K562 (cell line): ENCODE results near the gene CENPX. TPM values are rescaled to one million over a fixed set of nuclear protein-coding genes. Genes with fewer than 3 reads are reported as not detected.
A peak's percentile ranks its signal among the peaks of the same experiment; 100 is the strongest.

Experiments
- ATAC-seq: fragments of 200-7000 bp; cut with Tn5 transposase; 3 replicates; pipeline ENCODE4 v1.9.1; 2020; ENCODE audit warnings: moderate library complexity
- BruUV-seq: library from RNA; stranded (reverse); fragments of 400-500 nt; replicated peaks from 2 replicates; lab custom pipeline; 2021; lab: Mats Ljungman, UMichigan
- CTCF ChIA-PET: fragments of 300-600 bp; formaldehyde crosslinking; extraction: SDS; loops from one replicate; lab custom pipeline; 2021; ENCODE audit warnings: low intra/inter-chr PET ratio; lab: Yijun Ruan, JAX
- POLR2A ChIA-PET: fragments of 300-600, 350-650 bp; sonication (Branson Sonifier 250); formaldehyde crosslinking; extraction: SDS; loops from one replicate; lab custom pipeline; 2021; ENCODE audit warnings: antibody characterized with exemption, inconsistent platforms; lab: Yijun Ruan, JAX
- DNase-seq, 4 experiments: peaks; one replicate each; pipeline versions ENCODE4 v3.0.0 to v3.0.0-alpha.2; 2011 to 2018; ENCODE audit warnings: low spot score in 3 of 4, mixed read lengths in 3 of 4; ENCODE audit errors: extremely low read depth in 1 of 4
- FAIRE-seq: peaks from 2 replicates; lab custom pipeline; 2011; peaks lifted over from hg19 to GRCh38; lab: Jason Lieb, UNC
- H2AFZ ChIP-seq: 2 replicates; pipeline ENCODE4 v1.6.0; 2011; ENCODE audit warnings: low read depth, low read length, control low read depth, inconsistent platforms
- H3K27ac ChIP-seq: fragments of 200-600 bp; 3 replicates; pipeline ENCODE4 v1.8.0; 2011; ENCODE audit warnings: low read depth, mild to moderate bottlenecking, control low read depth, inconsistent platforms, low read length, moderate library complexity, mixed read lengths; ENCODE audit errors: extremely low read depth
- H3K27me3 ChIP-seq, 2 experiments: fragments of 300-600 bp in 1 of 2; 2 replicates in 1 of 2; 3 replicates in 1 of 2; pipeline versions ENCODE4 v1.6.0 to v1.8.0; 2011; ENCODE audit warnings: inconsistent platforms in 2 of 2, low read length in 2 of 2, mild to moderate bottlenecking in 1 of 2, mixed read lengths in 1 of 2, moderate library complexity in 1 of 2; ENCODE audit not compliant: control insufficient read depth in 2 of 2, insufficient read depth in 2 of 2
- H3K36me3 ChIP-seq: fragments of 300-600 bp; 3 replicates; pipeline ENCODE4 v1.8.0; 2011; ENCODE audit warnings: mild to moderate bottlenecking, low read length, inconsistent platforms; ENCODE audit not compliant: control insufficient read depth, insufficient read depth
- H3K4me1 ChIP-seq, 2 experiments: fragments of 200-600 bp in 1 of 2; replicated peaks in 1 of 2; 2 replicates in 1 of 2; 3 replicates in 1 of 2; pipeline versions ENCODE4 v1.5.1 to v1.8.0; 2011; ENCODE audit warnings: inconsistent platforms in 2 of 2, low read length in 2 of 2, mild to moderate bottlenecking in 1 of 2, mixed read lengths in 1 of 2, moderate library complexity in 1 of 2; ENCODE audit not compliant: control insufficient read depth in 2 of 2, insufficient read depth in 2 of 2
- H3K4me2 ChIP-seq: 2 replicates; pipeline ENCODE4 v1.6.1; 2011; ENCODE audit warnings: low read length, control low read depth, inconsistent platforms, mixed read lengths; ENCODE audit not compliant: insufficient read depth
- H3K4me3 ChIP-seq: fragments of 200-600 bp; sonication (generic), shearing (Covaris generic); 2 replicates; pipeline ENCODE4 v1.5.1; 2016; ENCODE audit warnings: control low read depth, inconsistent platforms
- H3K79me2 ChIP-seq: fragments of 200-600 bp; 3 replicates; pipeline ENCODE4 v1.8.0; 2011; ENCODE audit warnings: low read length, inconsistent platforms; ENCODE audit not compliant: control insufficient read depth, insufficient read depth
- H3K9ac ChIP-seq, 2 experiments: 2 replicates each; pipeline versions ENCODE4 v1.6.0 to v1.6.1; 2011; ENCODE audit warnings: low read depth in 2 of 2, low read length in 2 of 2, control low read depth in 1 of 2, inconsistent platforms in 1 of 2, mild to moderate bottlenecking in 1 of 2, mixed read lengths in 1 of 2; ENCODE audit not compliant: insufficient read depth in 1 of 2
- H3K9me1 ChIP-seq: one replicate; pipeline ENCODE4 v1.6.0; 2011; ENCODE audit warnings: inconsistent platforms, mild to moderate bottlenecking, low read length, moderate library complexity; ENCODE audit not compliant: control insufficient read depth, insufficient read depth
- H3K9me3 ChIP-seq: replicated peaks from 2 replicates; pipeline ENCODE4 v1.5.1; 2011; ENCODE audit warnings: low read depth, low read length, inconsistent platforms; ENCODE audit not compliant: control insufficient read depth, insufficient read depth
- H4K20me1 ChIP-seq: replicated peaks from 2 replicates; pipeline ENCODE4 v1.6.1; 2011; ENCODE audit warnings: low read length, inconsistent platforms, mixed read lengths; ENCODE audit not compliant: control insufficient read depth, insufficient read depth
- CBFA2T2 ChIP-seq: fragments of 450-650 bp; conservative IDR thresholded peaks from 2 replicates; pipeline ENCODE4 v1.6.1; 2017; ENCODE audit warnings: mild to moderate bottlenecking
- ELF1 ChIP-seq: fragments of 200-800 bp; sonication (Bioruptor generic); IDR thresholded peaks from 2 replicates; pipeline ENCODE4 v1.6.1; 2016; ENCODE audit warnings: missing genetic modification characterization, missing compliant biosample characterization
- EZH2 ChIP-seq: IDR thresholded peaks from 2 replicates; pipeline ENCODE4 v1.6.1; 2012; ENCODE audit warnings: low read depth, mild to moderate bottlenecking, inconsistent platforms, low read length, borderline replicate concordance
- LEF1 ChIP-seq: fragments of 450-650 bp; IDR thresholded peaks from 2 replicates; pipeline ENCODE4 v1.6.1; 2016; ENCODE audit warnings: mild to moderate bottlenecking
- MCM3 ChIP-seq: fragments of 450-650 bp; IDR thresholded peaks from 2 replicates; pipeline ENCODE4 v1.6.1; 2016
- PHF20 ChIP-seq: fragments of 450-650 bp; IDR thresholded peaks from 2 replicates; pipeline ENCODE4 v1.6.1; 2018; ENCODE audit not compliant: partially characterized antibody
- PTTG1 ChIP-seq: fragments of 450-650 bp; IDR thresholded peaks from 2 replicates; pipeline ENCODE4 v1.6.1; 2016; ENCODE audit warnings: low read depth, mild to moderate bottlenecking, missing genetic modification characterization, missing compliant biosample characterization
- TEAD1 ChIP-seq, 2 experiments: fragments of 450-650 bp in 1 of 2; sonication (generic) in 1 of 2; formaldehyde crosslinking; IDR thresholded peaks; 2 replicates each; pipeline versions ENCODE4 v1.4.0 to v1.8.0; 2020 to 2022; ENCODE audit warnings: mild to moderate bottlenecking in 2 of 2, missing genetic modification reagents in 1 of 2
- THRAP3 ChIP-seq: fragments of 450-650 bp; IDR thresholded peaks from 2 replicates; pipeline ENCODE4 v1.6.1; 2016; ENCODE audit warnings: mild to moderate bottlenecking, inconsistent platforms, borderline replicate concordance
- ZBTB1 ChIP-seq: sonication (generic); formaldehyde crosslinking; IDR thresholded peaks from 2 replicates; pipeline ENCODE4 v1.8.1; 2023; ENCODE audit warnings: missing genetic modification reagents, low read depth, mild to moderate bottlenecking, borderline replicate concordance
- WGBS: fragments of 100-300 bp; shearing (Covaris generic); methylation state at CpG from one replicate; pipeline ENCODE4 v1.1.6; 2016; ENCODE audit warnings: low coverage, mixed read lengths; ENCODE audit not compliant: insufficient coverage; ENCODE audit errors: missing lambda C conversion rate; 5-methylcytosine and 5-hydroxymethylcytosine counted together
- in situ Hi-C: fragments of 300-500 bp; cut with MboI; formaldehyde crosslinking; loops from 4 replicates; pipeline ENCODE4 v1.15.0; 2018; ENCODE audit warnings: inconsistent platforms, mixed read lengths
- intact Hi-C: fragments of 100-400 bp; cut with micrococcal nuclease; formaldehyde crosslinking; loops from 2 replicates; pipeline ENCODE4 v1.14.2; 2022
- polyA plus RNA-seq, 8 experiments: library from polyadenylated mRNA; depleted of rRNA in 4 of 8; stranded (reverse) in 5 of 8; unstranded in 3 of 8; fragments of >200 nt; fragmentation: Nextera tagmentation in 2 of 8; fragmentation: Illumina TruSeq in 1 of 8; extraction: Ambion mirVana in 2 of 8; extraction: Trizol in 1 of 8; gene quantifications; 2 replicates each; pipeline versions ENCODE4 v1.2.1 to v1.2.3, GENCODE V29; 2011 to 2014; ENCODE audit warnings: inconsistent platforms in 1 of 8, missing spikeins in 1 of 8
- total RNA-seq, 7 experiments: library from RNA; depleted of rRNA in 6 of 7; stranded (reverse); fragments of >200 nt in 6 of 7; fragmentation: Illumina TruSeq in 2 of 7; extraction: Trizol in 2 of 7; gene quantifications; 2 replicates each; pipeline versions ENCODE4 v1.2.1 to v1.2.3, GENCODE V29; 2011 to 2021; ENCODE audit warnings: low replicate concordance in 1 of 7
- TF ChIP-seq, protein P1 (sequence below), 2 experiments: fragments of 450-650 bp in 1 of 2; sonication (generic) in 1 of 2; formaldehyde crosslinking; conservative IDR thresholded peaks; 2 replicates each; pipeline versions ENCODE4 v1.4.0 to v1.8.1; 2020 to 2022; ENCODE audit warnings: mild to moderate bottlenecking in 1 of 2, missing genetic modification reagents in 1 of 2
- TF ChIP-seq, protein P2 (sequence below): IDR thresholded peaks from 2 replicates; pipeline ENCODE4 v1.6.1; 2016; ENCODE audit warnings: missing genetic modification characterization, missing compliant biosample characterization
- TF ChIP-seq, protein P3 (sequence below): sonication (generic); formaldehyde crosslinking; IDR thresholded peaks from 2 replicates; pipeline ENCODE4 v1.8.1; 2023; ENCODE audit warnings: mild to moderate bottlenecking, missing genetic modification reagents
- TF ChIP-seq, protein P4 (sequence below): sonication (generic); formaldehyde crosslinking; IDR thresholded peaks from 2 replicates; pipeline ENCODE4 v1.8.0; 2022; ENCODE audit warnings: mild to moderate bottlenecking, missing genetic modification reagents, borderline replicate concordance

The CENPX gene
- total and polyA plus RNA-seq, 9 of the 15 experiments (the other 6 are each of a cell fraction or from before 2014, with no cell fraction given) = 32.7 to 352 (median 127) TPM

DNA sequence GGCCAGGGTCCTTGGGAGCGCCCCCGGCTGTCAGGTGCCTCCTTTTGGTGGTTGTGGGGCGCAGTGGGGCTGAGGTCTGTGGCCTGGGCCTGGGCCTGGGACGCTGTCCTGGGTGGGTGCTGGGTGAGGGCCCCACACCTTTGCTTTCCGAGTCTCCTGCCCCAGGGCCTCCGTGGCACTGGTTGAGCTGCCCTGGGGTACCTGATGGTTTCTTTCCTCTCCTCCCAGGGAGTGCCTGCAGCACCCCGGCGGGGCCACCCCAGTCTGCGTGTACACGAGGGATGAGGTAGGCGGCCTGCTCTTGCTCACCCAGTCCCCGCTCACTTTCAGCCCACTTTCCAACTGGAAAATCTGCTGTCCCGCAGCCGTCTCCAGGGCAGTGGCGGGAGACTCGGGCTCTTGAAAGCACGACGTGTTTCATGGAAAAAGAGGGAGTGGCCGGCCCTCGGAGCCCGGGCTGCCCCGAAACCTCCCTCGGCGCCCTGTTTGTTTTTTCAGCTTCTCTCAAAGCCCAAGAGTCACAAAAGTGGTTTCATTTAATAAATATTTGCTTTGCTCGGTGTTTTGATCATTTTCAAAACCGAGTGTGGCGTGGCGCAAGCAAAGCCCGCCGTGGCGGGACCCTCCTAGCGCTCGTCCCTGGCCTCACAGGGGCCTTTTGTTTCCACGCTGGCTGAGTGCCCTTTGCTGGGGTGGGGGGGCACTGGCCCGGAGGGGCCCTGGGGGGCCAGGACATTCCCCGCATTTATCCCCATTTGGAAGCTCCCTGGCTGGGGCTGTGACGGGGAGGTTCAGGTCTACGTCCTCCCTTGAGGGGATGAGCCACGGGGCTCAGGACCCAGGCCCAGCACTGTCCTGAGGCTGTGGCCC, 27.9 kb downstream of the CENPX start:
- no peak overlapping the region for H3K4me2 ChIP-seq
- peaks cover 3% of the 10 kb centered on the region for H3K9me1 ChIP-seq
- TF ChIP-seq LEF1 (no peak), EZH2 (no peak), PHF20 (no peak), MCM3 (no peak), ZBTB1 (CRISPR knock-in tag) (no peak), ELF1 (tag) (no peak), TEAD1 (CRISPR knock-in tag; IDR thresholded peaks at IDR 0.05) (no peak), PTTG1 (tag) (no peak), CBFA2T2 (no peak), THRAP3 (no peak)
- TF ChIP-seq, protein P1, sequence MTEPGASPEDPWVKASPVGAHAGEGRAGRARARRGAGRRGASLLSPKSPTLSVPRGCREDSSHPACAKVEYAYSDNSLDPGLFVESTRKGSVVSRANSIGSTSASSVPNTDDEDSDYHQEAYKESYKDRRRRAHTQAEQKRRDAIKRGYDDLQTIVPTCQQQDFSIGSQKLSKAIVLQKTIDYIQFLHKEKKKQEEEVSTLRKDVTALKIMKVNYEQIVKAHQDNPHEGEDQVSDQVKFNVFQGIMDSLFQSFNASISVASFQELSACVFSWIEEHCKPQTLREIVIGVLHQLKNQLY (CRISPR knock-in tag; conservative IDR thresholded peaks at IDR 0.05) = no peak
- TF ChIP-seq, protein P2, sequence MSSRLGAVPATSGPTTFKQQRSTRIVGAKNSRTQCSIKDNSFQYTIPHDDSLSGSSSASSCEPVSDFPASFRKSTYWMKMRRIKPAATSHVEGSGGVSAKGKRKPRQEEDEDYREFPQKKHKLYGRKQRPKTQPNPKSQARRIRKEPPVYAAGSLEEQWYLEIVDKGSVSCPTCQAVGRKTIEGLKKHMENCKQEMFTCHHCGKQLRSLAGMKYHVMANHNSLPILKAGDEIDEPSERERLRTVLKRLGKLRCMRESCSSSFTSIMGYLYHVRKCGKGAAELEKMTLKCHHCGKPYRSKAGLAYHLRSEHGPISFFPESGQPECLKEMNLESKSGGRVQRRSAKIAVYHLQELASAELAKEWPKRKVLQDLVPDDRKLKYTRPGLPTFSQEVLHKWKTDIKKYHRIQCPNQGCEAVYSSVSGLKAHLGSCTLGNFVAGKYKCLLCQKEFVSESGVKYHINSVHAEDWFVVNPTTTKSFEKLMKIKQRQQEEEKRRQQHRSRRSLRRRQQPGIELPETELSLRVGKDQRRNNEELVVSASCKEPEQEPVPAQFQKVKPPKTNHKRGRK (tag) = no peak
- TF ChIP-seq, protein P3, sequence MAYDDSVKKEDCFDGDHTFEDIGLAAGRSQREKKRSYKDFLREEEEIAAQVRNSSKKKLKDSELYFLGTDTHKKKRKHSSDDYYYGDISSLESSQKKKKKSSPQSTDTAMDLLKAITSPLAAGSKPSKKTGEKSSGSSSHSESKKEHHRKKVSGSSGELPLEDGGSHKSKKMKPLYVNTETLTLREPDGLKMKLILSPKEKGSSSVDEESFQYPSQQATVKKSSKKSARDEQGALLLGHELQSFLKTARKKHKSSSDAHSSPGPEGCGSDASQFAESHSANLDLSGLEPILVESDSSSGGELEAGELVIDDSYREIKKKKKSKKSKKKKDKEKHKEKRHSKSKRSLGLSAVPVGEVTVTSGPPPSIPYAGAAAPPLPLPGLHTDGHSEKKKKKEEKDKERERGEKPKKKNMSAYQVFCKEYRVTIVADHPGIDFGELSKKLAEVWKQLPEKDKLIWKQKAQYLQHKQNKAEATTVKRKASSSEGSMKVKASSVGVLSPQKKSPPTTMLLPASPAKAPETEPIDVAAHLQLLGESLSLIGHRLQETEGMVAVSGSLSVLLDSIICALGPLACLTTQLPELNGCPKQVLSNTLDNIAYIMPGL = no peak
- TF ChIP-seq, protein P4, sequence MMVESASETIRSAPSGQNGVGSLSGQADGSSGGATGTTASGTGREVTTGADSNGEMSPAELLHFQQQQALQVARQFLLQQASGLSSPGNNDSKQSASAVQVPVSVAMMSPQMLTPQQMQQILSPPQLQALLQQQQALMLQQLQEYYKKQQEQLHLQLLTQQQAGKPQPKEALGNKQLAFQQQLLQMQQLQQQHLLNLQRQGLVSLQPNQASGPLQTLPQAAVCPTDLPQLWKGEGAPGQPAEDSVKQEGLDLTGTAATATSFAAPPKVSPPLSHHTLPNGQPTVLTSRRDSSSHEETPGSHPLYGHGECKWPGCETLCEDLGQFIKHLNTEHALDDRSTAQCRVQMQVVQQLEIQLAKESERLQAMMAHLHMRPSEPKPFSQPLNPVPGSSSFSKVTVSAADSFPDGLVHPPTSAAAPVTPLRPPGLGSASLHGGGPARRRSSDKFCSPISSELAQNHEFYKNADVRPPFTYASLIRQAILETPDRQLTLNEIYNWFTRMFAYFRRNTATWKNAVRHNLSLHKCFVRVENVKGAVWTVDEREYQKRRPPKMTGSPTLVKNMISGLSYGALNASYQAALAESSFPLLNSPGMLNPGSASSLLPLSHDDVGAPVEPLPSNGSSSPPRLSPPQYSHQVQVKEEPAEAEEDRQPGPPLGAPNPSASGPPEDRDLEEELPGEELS = no peak
- no peaks in the 10 kb centered on the region for H3K27me3 ChIP-seq
- ATAC-seq (no peak), DNase-seq (no peak), FAIRE-seq (no peak)
- no peaks in the 10 kb centered on the region for H4K20me1 ChIP-seq
- WGBS = 88% methylated on average over 28 of the region's 39 CpGs
- H3K36me3 ChIP-seq = peaks cover 10% of the 10 kb centered on the region; the same call in 1 of the 3 replicates
- in situ Hi-C loops (no loop called here), intact Hi-C loops (no loop called here)
- H3K4me3 ChIP-seq = no peak overlapping the region
- ChIA-PET POLR2A (no interaction called here), CTCF (no interaction called here)
- no peaks in the 10 kb centered on the region for H3K79me2 ChIP-seq
- no peaks in the 10 kb centered on the region for H3K9me3 ChIP-seq
- peak overlapping the region in 1 of 2 experiments; percentile 56; a peak in 1 of 4 replicates for H3K9ac ChIP-seq
- BruUV-seq = no TSS peak
- no peak overlapping the region for H2AFZ ChIP-seq
- H3K27ac ChIP-seq = no peak overlapping the region
- peaks cover 0 to 64% of the 10 kb centered on the region in 2 experiments; a peak in 2 of 5 replicates for H3K4me1 ChIP-seq
